SK-N-SH (cell line): ENCODE measurements around the gene RANBP2. TPM values are rescaled to one million over a fixed set of nuclear protein-coding genes. Genes with fewer than 3 reads are reported as not detected.
"Not testable (repeated sequence)": the region's sequence is repeated elsewhere in the genome, so short reads cannot be mapped to it uniquely, and the experiment has no call there.

Source experiments
- CTCF ChIA-PET: fragments of 300-600, 350-600 bp; formaldehyde crosslinking; extraction: SDS; loops from one replicate; lab custom pipeline; 2021; lab: Yijun Ruan, JAX
- POLR2A ChIA-PET: fragments of 350-600 bp; sonication (Branson Sonifier 250); formaldehyde crosslinking; extraction: SDS; loops from one replicate; lab custom pipeline; 2020; ENCODE audit warnings: antibody characterized with exemption, inconsistent platforms; lab: Yijun Ruan, JAX
- DNase-seq: peaks from one replicate; pipeline ENCODE4 v3.0.0; 2012
- H2AFZ ChIP-seq: fragments of 200-600 bp; sonication (generic); 2 replicates; pipeline ENCODE4 v1.8.1; 2016; ENCODE audit warnings: antibody characterized with exemption, mild to moderate bottlenecking, low read depth
- H3F3A ChIP-seq: fragments of 200-600 bp; sonication (generic); replicated peaks from 2 replicates; pipeline ENCODE3; 2016; ENCODE audit warnings: antibody characterized with exemption, mild to moderate bottlenecking; ENCODE audit not compliant: insufficient read depth
- H3K27ac ChIP-seq, 2 experiments: fragments of 200-500 bp in 1 of 2; fragments of 200-600 bp in 1 of 2; sonication (Bioruptor generic) in 1 of 2; sonication (generic), shearing (Covaris generic) in 1 of 2; 2 replicates each; pipeline versions ENCODE4 v1.5.1 to v1.6.1; 2014 to 2016; ENCODE audit warnings: low read depth in 2 of 2, inconsistent platforms in 1 of 2, low read length in 1 of 2, mild to moderate bottlenecking in 1 of 2, mixed read lengths in 1 of 2
- H3K27me3 ChIP-seq: fragments of 200-600 bp; sonication (generic), shearing (Covaris generic); 2 replicates; pipeline ENCODE4 v1.6.1; 2016; ENCODE audit warnings: mixed run types; ENCODE audit not compliant: insufficient read depth
- H3K36me3 ChIP-seq, 2 experiments: fragments of 200-500 bp in 1 of 2; fragments of 200-600 bp in 1 of 2; sonication (Bioruptor generic) in 1 of 2; sonication (generic) in 1 of 2; replicated peaks in 1 of 2; 2 replicates each; pipeline versions ENCODE3 to v1.5.1; 2014 to 2016; ENCODE audit warnings: low read length in 1 of 2, mild to moderate bottlenecking in 1 of 2; ENCODE audit not compliant: insufficient read depth in 2 of 2, control insufficient read depth in 1 of 2
- H3K4me1 ChIP-seq, 2 experiments: fragments of 200-500 bp in 1 of 2; fragments of 200-600 bp in 1 of 2; sonication (Bioruptor generic) in 1 of 2; sonication (generic), shearing (Covaris generic) in 1 of 2; 2 replicates each; pipeline versions ENCODE4 v1.5.1 to v1.6.1; 2014 to 2016; ENCODE audit warnings: low read depth in 1 of 2, low read length in 1 of 2, mixed run types in 1 of 2; ENCODE audit not compliant: insufficient read depth in 2 of 2, control insufficient read depth in 1 of 2
- H3K4me2 ChIP-seq: fragments of 200-600 bp; sonication (generic), shearing (Covaris generic); 2 replicates; pipeline ENCODE4 v1.6.1; 2017; ENCODE audit warnings: mixed run types
- H3K4me3 ChIP-seq, 2 experiments: fragments of 200-500 bp in 1 of 2; fragments of 200-600 bp in 1 of 2; sonication (Bioruptor generic) in 1 of 2; sonication (generic), shearing (Covaris generic) in 1 of 2; 2 replicates each; pipeline versions ENCODE4 v1.5.1 to v1.8.1; 2014 to 2016; ENCODE audit warnings: low read depth in 2 of 2, inconsistent platforms in 1 of 2, low read length in 1 of 2, mild to moderate bottlenecking in 1 of 2, mixed read lengths in 1 of 2, moderate library complexity in 1 of 2
- H3K79me2 ChIP-seq: fragments of 200-600 bp; sonication (generic); 2 replicates; pipeline ENCODE4 v1.8.1; 2017; ENCODE audit warnings: mild to moderate bottlenecking; ENCODE audit not compliant: insufficient read depth
- H3K9ac ChIP-seq: fragments of 200-600 bp; sonication (generic); 2 replicates; pipeline ENCODE4 v1.6.1; 2017; ENCODE audit warnings: mixed run types
- H3K9me2 ChIP-seq: fragments of 200-600 bp; sonication (generic); 2 replicates; pipeline ENCODE4 v1.6.1; 2017; ENCODE audit warnings: mixed run types
- H3K9me3 ChIP-seq: fragments of 200-600 bp; sonication (generic); 2 replicates; pipeline ENCODE4 v1.6.1; 2017; ENCODE audit warnings: mixed run types, mild to moderate bottlenecking, moderate library complexity
- H4K20me1 ChIP-seq: fragments of 200-600 bp; sonication (generic); 2 replicates; pipeline ENCODE4 v1.6.1; 2017; ENCODE audit warnings: mild to moderate bottlenecking, mixed run types; ENCODE audit not compliant: insufficient read depth
- GATA2 ChIP-seq: sonication (generic); formaldehyde crosslinking; IDR thresholded peaks from 2 replicates; pipeline ENCODE4 v1.5.0; 2020; ENCODE audit warnings: mild to moderate bottlenecking, missing genetic modification reagents
- WGBS: methylation state at CpG from one replicate; pipeline ENCODE4 v1.1.6; 2017; ENCODE audit warnings: low lambda C conversion rate; 5-methylcytosine and 5-hydroxymethylcytosine counted together
- polyA plus RNA-seq, 3 experiments: library from polyadenylated mRNA; depleted of rRNA; stranded (reverse); fragments of >200 nt; gene quantifications; 2 replicates each; pipeline ENCODE4 v1.2.3, GENCODE V29; 2012

RANBP2 gene
- polyA plus RNA-seq, 1 of the 3 experiments (the other 2 are of a cell fraction) = 3.6 TPM

DNA sequence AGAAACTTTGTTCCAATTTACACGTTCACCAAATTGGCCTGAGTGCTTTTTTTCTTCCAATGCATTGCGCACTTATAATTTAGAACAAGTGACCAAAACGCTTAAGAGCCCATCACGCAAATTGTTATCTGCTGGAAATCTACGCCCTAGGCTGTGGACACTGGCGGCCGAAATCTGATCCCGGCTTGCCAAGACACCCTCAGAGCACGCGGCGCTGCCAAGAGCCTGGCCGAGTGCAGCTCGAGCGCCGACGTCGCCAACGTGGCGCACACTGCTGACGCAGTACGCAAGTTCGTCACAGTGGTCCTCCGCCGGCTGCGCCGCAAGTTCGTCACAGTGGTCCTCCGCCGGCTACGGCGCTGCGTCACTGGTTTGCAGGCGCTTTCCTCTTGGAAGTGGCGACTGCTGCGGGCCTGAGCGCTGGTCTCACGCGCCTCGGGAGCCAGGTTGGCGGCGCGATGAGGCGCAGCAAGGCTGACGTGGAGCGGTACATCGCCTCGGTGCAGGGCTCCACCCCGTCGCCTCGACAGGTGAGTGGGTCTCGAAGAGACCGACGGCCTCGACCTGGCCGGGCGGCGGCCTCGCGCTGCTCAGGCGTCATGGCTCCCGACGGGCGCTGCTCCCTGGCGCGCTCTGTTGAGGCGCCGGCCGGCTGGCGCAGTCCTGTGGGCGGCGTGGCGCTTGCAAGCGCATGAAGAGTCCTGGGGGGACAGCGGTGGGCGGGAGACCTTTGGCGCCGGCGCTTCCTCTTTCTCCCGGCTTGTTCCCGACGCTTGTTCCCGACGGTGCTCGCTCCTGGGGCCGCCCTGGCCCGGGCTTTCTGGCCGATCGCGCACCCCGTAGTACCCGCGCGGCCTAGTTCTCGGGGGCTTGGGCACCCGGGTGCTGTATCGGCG lies at the start of gene RANBP2 (continued):
- TF ChIP-seq GATA2 (CRISPR knock-in tag) = peak; percentile 91

DNA sequence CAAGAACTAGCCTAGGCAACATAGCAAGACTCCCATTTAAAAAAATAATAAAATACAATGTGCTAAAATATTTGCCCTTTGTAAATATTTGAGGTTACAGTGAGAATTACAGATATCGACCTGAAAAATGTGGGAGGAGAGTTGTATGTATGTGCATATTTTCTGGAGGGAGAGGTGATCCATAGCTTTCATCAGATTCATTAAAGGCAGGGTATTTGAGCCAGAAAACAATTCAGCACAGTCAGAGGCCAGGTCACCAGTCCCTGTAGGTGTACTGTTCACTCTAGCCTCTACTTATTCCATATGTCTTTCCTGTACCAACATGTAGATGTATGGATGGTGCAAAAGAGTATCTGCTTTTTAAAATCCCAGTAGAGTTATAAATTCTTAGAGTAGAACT lies 49.0 kb upstream of the RANBP2 start:
- H3F3A ChIP-seq, H3K27me3 ChIP-seq, H3K36me3 ChIP-seq, H3K27ac ChIP-seq, H2AFZ ChIP-seq, H3K4me1 ChIP-seq, H3K9me3 ChIP-seq, H4K20me1 ChIP-seq, H3K4me3 ChIP-seq, H3K4me2 ChIP-seq, POLR2A ChIA-PET, CTCF ChIA-PET, DNase-seq, H3K9me2 ChIP-seq, H3K9ac ChIP-seq: not testable (repeated sequence)
- H3K79me2 ChIP-seq = peaks cover 12% of the 10 kb centered on the region
- WGBS = 64% methylated on average over 1 of the region's 1 CpG

DNA sequence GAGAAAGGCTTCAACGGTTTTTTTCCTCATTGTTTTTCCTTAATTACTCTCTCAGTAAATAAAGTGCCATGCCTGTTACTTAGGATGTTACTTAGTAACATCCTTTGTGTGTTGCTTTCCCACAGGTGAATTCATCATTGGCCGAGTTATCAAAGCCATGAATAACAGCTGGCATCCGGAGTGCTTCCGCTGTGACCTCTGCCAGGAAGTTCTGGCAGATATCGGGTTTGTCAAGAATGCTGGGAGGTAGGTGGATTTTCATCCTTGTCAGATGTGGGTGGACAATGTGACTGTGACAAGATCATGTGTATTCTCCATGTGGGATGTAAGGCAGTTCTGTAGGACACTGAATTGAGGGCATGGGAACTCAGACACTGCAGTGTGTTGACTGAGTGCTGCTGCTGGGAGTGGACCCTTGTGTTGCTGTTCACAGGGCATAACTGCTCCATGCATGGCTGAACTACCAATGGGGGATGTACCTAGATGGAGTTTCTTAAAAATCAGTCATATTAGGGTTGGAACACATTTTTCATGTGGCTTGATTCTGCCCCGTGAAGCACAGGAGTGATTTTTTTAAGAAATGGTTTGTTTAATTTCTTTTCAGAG lies 47.0 kb upstream of the RANBP2 start:
- POLR2A ChIA-PET, H3K4me3 ChIP-seq: not testable (repeated sequence)

DNA sequence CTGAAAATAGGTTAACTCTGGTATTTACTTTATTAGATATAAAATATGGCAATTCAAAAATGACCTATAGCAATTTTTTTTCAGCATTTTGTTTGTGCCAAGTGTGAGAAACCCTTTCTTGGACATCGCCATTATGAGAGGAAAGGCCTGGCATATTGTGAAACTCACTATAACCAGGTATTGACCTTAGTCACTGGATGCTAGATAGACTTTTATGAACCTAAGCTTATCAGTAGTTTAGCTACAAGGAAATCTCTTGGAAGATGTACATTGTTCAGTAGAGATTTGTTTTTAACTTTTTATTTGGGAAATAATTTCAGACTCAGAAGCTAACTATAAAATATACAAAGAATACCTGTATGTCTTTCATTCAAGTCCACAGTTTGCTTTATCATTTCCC lies 42.8 kb upstream of the RANBP2 start:
- H3K9me3 ChIP-seq, H3K79me2 ChIP-seq, H4K20me1 ChIP-seq, H3K9me2 ChIP-seq, H2AFZ ChIP-seq, H3K4me2 ChIP-seq, H3K4me1 ChIP-seq, H3K27me3 ChIP-seq, POLR2A ChIA-PET, H3F3A ChIP-seq, H3K9ac ChIP-seq, DNase-seq, CTCF ChIA-PET, H3K4me3 ChIP-seq: not testable (repeated sequence)
- H3K36me3 ChIP-seq = peaks cover 13 to 31% of the 10 kb centered on the region in 2 experiments
- H3K27ac ChIP-seq = peak overlapping the region in 1 of 2 experiments; percentile 58; a peak in 1 of 4 replicates
- no CpG with 5 or more reads among the region's 1 CpG for WGBS

More for the DNA sequence above, 47.0 kb upstream of the RANBP2 start:
- H3K27me3 ChIP-seq, DNase-seq, H3K9me3 ChIP-seq, H2AFZ ChIP-seq, CTCF ChIA-PET, H3K9me2 ChIP-seq, H3K9ac ChIP-seq, H3F3A ChIP-seq, H3K27ac ChIP-seq, H3K4me2 ChIP-seq, H3K4me1 ChIP-seq, H4K20me1 ChIP-seq: not testable (repeated sequence)
- WGBS = 87% methylated on average over 1 of the region's 6 CpGs
- peaks cover 12% of the 10 kb centered on the region for H3K79me2 ChIP-seq
- H3K36me3 ChIP-seq = peaks cover 8 to 17% of the 10 kb centered on the region in 2 experiments
